Activated CD8-positive, alpha-beta T cell treated with anti-CD3 and anti-CD28 coated beads for 36 hours (primary cell): ENCODE measurements around the gene KICS2. TPM values are rescaled to one million over a fixed set of nuclear protein-coding genes. Genes with fewer than 3 reads are reported as not detected.

Source experiments
- ATAC-seq: fragments of 200-7000 bp; cut with Tn5 transposase; one replicate; pipeline ENCODE4 v1.10.0; 2021; ENCODE audit warnings: mild to moderate bottlenecking, moderate library complexity
- CTCF ChIA-PET: fragments of 350-600 bp; sonication (Branson Sonifier 250); formaldehyde crosslinking; loops from one replicate; lab custom pipeline; 2021; ENCODE audit warnings: antibody characterized with exemption; lab: Charles Lee
- POLR2A ChIA-PET: fragments of 350-600 bp; sonication (Branson Sonifier 250); formaldehyde crosslinking; loops from one replicate; lab custom pipeline; 2021; ENCODE audit warnings: antibody characterized with exemption; lab: Charles Lee
- DNase-seq: peaks from one replicate; pipeline ENCODE4 v3.0.0-alpha.2; 2020
- H3K27ac Mint-ChIP-seq: one replicate; pipeline ENCODE4 v1.8.0; 2021; ENCODE audit warnings: mild to moderate bottlenecking, mixed read lengths
- H3K27me3 Mint-ChIP-seq: one replicate; pipeline ENCODE4 v1.8.0; 2021; ENCODE audit warnings: mixed read lengths
- H3K36me3 Mint-ChIP-seq: one replicate; pipeline ENCODE4 v1.8.0; 2021; ENCODE audit warnings: low read depth, mixed read lengths
- H3K4me1 Mint-ChIP-seq: one replicate; pipeline ENCODE4 v1.8.0; 2021; ENCODE audit warnings: low read depth, mixed read lengths
- H3K4me3 Mint-ChIP-seq: one replicate; pipeline ENCODE4 v1.8.0; 2021; ENCODE audit warnings: mild to moderate bottlenecking, moderate library complexity, mixed read lengths
- H3K9me3 Mint-ChIP-seq: one replicate; pipeline ENCODE4 v1.8.0; 2021; ENCODE audit warnings: mixed read lengths
- CTCF ChIP-seq: fragments of 200-600 bp; IDR thresholded peaks from one replicate; pipeline ENCODE4 v1.8.0; 2022; ENCODE audit warnings: antibody characterized with exemption, mild to moderate bottlenecking
- intact Hi-C: fragments of 100-400 bp; cut with micrococcal nuclease; formaldehyde crosslinking; loops from one replicate; pipeline ENCODE4 v1.10.0; 2022
- total RNA-seq, 2 experiments: library from RNA; stranded (reverse); gene quantifications; one replicate each; pipeline ENCODE4 v1.2.3, GENCODE V29; 2021

KICS2 gene
- total RNA-seq, 2 experiments from 2014 or later, result 16.6 to 19.7 TPM

- no peaks in the 10 kb centered on the region for H3K36me3 Mint-ChIP-seq
- no peaks in the 10 kb centered on the region for H3K9me3 Mint-ChIP-seq
- no peak overlapping the region for H3K4me3 Mint-ChIP-seq
- ChIA-PET CTCF (no interaction called here), POLR2A (no interaction called here)
- no peak for ATAC-seq
- H3K27me3 Mint-ChIP-seq, result peaks cover 6% of the 10 kb centered on the region
- no peak for TF ChIP-seq CTCF
- no peak for DNase-seq
- no peak overlapping the region for H3K27ac Mint-ChIP-seq
- no peaks in the 10 kb centered on the region for H3K4me1 Mint-ChIP-seq
- intact Hi-C loops, result no loop called here
Measured at GRCh38 chr12:64232196-64232595, 10.1 kb upstream of the KICS2 start.

- Mint-ChIP-seq H3K9me3 (no peaks in the 10 kb centered on the region), H3K36me3 (no peaks in the 10 kb centered on the region), H3K4me1 (no peaks in the 10 kb centered on the region), H3K27me3 (peaks cover 10% of the 10 kb centered on the region), H3K27ac (no peak overlapping the region), H3K4me3 (no peak overlapping the region)
- ChIA-PET CTCF (no interaction called here), POLR2A (no interaction called here)
- intact Hi-C loops, result no loop called here
- DNase-seq, result no peak
- no peak for TF ChIP-seq CTCF
- no peak for ATAC-seq
Measured at GRCh38 chr12:64229796-64230195, 7.7 kb upstream of the KICS2 start.

DNA sequence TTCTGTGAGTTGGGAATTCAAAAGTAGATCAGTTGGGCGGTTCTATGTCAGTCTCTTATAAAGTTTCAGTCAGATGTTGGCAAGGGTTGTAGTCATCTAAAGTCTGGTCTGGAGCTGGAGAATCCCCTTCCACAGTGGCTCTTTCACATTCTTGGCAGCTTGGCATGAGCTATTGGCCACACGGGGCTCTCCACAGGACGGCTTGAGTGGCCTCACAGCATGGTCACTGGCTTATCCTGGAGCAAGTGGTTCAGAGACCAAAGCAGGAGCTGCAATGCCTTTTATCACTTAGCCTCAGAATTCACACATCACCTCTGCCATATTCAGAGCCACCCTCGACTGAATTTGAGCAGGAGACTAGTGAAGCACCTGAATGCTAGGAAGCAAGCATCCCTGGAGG lies 7.1 kb upstream of the KICS2 start:
- ChIA-PET POLR2A (no interaction called here), CTCF (no interaction called here)
- Mint-ChIP-seq H3K4me1 (no peaks in the 10 kb centered on the region), H3K27me3 (peaks cover 10% of the 10 kb centered on the region), H3K36me3 (no peaks in the 10 kb centered on the region), H3K9me3 (no peaks in the 10 kb centered on the region), H3K27ac (no peak overlapping the region), H3K4me3 (no peak overlapping the region)
- DNase-seq (no peak), ATAC-seq (no peak)
- no peak for TF ChIP-seq CTCF
- intact Hi-C loops, result no loop called here

GRCh38 chr12:64225626-64226025 lies 3.5 kb upstream of the KICS2 start:
- no peak overlapping the region for H3K27ac Mint-ChIP-seq
- no peaks in the 10 kb centered on the region for H3K36me3 Mint-ChIP-seq
- ChIA-PET CTCF (no interaction called here), POLR2A (no interaction called here)
- peaks cover 7% of the 10 kb centered on the region for H3K4me1 Mint-ChIP-seq
- no peak overlapping the region for H3K4me3 Mint-ChIP-seq
- TF ChIP-seq CTCF, result no peak
- DNase-seq (no peak), ATAC-seq (no peak)
- H3K9me3 Mint-ChIP-seq, result no peaks in the 10 kb centered on the region
- intact Hi-C loops, result no loop called here
- H3K27me3 Mint-ChIP-seq, result peaks cover 9% of the 10 kb centered on the region

DNA sequence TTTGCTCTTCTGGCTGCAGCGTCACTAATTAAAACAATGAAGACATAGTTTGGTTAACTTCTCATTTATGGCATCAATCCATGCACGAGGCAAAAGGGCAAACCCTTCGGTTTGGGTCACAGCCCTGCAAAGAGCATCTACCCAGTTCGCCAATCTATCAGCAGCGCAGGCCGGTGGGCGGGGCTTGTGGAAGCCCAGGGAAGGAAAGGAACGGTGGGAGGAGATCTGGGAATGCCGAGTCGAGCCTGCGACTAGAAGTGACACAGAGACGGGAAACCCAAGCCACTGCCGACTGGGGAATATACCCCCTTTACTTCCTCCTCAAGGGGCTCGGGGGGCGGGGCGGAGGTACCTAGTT lies 466 bp downstream of the KICS2 start:
- peak; percentile 47 for ATAC-seq
- intact Hi-C loops, result no loop called here
- ChIA-PET CTCF (no interaction called here), POLR2A (interaction anchor here (0.9 to 1.4 kb wide), 3 partner anchors 10 to 1940 kb away, joined by 3 to 4 read pairs (median 3); no protein-coding TSS in a partner anchor)
- Mint-ChIP-seq H3K36me3 (no peaks in the 10 kb centered on the region), H3K27me3 (peaks cover 3% of the 10 kb centered on the region), H3K9me3 (no peaks in the 10 kb centered on the region), H3K4me1 (peaks cover 23% of the 10 kb centered on the region), H3K4me3 (peak overlapping the region; percentile 85), H3K27ac (peak overlapping the region; percentile 92)
- TF ChIP-seq CTCF, result no peak
- peak; percentile 66 for DNase-seq
